VCaP (cell line): Measurements from ENCODE around the gene NFKBIE.

Experiments used
- H3K27ac ChIP-seq: fragments of 450-650 bp; 2 replicates; pipeline ENCODE4 v1.5.1; 2017
- CTCF ChIP-seq: fragments of 450-650 bp; conservative IDR thresholded peaks from 2 replicates; pipeline ENCODE4 v1.5.1; 2017; ENCODE audit warnings: mild to moderate bottlenecking, moderate library complexity

NFKBIE gene

GRCh38 chr6:44284867-44285266 lies 19.5 kb upstream of the NFKBIE start:
- no peak overlapping the region for H3K27ac ChIP-seq
- no peak for TF ChIP-seq CTCF

GRCh38 chr6:44284121-44284520 lies 18.8 kb upstream of the NFKBIE start:
- H3K27ac ChIP-seq: no peak overlapping the region
- no peak for TF ChIP-seq CTCF

- no peak overlapping the region for H3K27ac ChIP-seq
- TF ChIP-seq CTCF: no peak
Observed at GRCh38 chr6:44278774-44279697, 13.7 kb upstream of the NFKBIE start.

- no peak overlapping the region for H3K27ac ChIP-seq
- no peak for TF ChIP-seq CTCF
Observed at GRCh38 chr6:44278315-44278714, 13.0 kb upstream of the NFKBIE start.

- TF ChIP-seq CTCF: no peak
- H3K27ac ChIP-seq: no peak overlapping the region
Observed at GRCh38 chr6:44277763-44278162, 12.4 kb upstream of the NFKBIE start.

DNA sequence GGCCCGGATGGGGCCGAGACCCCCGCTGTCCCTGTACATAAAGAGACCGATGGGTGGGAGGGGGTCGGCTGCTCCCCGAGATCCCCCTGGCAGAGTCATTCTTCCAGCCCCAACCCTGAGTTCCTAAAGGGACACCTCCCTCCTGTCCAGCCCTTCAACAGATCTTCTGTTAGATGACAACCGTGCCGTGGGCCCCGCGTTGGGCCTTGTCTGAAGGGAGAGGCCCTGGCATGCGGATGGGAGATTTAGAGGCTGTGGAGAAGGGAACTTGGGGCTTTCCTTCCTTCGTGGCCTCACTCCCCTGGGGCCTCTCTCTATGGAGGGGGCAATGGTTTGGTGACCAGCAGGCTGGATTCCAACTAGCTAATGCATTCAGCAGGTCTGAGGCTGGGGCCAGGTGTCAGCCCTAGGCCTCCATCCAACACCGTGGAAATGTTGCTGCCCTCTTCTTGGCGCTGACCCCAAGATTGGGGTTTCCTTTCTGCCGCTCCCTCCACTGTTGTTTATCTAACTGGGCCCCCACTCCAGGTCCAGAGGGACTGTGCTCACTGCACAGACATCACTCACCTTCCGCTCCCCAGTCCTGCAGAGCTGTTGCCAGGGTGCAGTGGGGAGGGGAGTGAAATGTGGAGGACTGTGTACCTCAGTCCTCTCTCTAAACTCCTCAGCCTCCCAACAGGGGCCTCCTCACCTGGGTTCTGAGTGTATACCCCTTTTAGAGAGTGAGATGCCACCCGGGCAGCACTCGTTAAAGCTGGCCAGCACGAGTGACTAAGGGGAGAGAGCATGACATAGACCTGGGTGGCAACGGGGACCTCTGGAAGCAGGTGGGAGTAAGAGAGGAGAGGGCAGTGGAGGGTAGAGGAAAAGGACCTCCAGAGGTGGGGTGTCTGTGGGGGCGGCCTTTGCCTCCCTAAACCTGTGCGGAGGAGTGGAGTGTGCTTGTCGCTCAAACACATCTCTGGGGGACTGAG lies 11.6 kb upstream of the NFKBIE start:
- no peak overlapping the region for H3K27ac ChIP-seq
- TF ChIP-seq CTCF: no peak
